ENCODE measurements around the gene FNDC11.

DNA sequence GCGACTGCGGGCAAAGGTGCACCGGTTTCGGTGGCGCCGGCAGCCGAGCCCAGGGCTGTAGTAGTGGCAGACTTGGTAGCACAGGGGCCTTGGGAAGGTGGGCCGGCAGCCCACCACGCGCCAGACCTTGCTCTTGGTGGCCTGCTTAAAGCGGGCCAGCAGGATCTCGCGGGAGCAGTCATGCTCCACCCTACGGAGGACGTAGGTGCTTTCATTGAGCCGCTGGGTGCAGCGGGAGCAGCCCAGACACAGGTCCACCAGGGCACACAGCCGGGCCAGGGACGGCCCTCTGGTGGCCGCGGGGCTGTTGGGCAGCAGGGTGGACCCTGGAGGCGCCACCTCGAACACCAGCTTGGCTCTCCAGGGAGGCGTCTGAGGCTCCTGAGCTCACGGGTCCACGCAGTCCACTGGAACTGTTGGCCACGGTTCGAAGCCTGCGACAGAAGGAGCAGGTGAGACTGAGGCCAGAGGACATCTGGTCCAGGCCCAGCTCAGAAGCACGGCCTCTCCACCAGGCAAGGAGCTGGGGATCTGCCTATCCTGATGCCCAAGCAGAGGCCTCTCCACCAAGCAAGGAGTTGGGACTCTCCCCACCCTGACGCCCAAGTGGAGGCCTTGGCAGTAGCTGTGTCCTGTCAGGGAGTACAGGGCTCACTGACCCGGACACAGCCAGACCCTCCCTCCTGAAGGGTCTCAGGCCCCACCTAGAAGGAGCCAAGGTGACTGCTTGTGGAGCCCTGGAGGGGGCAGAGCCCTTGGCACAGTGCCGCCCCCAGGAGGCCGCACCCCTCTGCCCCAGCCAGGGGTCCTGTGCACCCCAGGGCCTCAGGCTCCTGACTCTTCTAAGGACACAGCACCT lies 19.1 kb downstream of the FNDC11 start:
- TF ChIP-seq, protein P1, sequence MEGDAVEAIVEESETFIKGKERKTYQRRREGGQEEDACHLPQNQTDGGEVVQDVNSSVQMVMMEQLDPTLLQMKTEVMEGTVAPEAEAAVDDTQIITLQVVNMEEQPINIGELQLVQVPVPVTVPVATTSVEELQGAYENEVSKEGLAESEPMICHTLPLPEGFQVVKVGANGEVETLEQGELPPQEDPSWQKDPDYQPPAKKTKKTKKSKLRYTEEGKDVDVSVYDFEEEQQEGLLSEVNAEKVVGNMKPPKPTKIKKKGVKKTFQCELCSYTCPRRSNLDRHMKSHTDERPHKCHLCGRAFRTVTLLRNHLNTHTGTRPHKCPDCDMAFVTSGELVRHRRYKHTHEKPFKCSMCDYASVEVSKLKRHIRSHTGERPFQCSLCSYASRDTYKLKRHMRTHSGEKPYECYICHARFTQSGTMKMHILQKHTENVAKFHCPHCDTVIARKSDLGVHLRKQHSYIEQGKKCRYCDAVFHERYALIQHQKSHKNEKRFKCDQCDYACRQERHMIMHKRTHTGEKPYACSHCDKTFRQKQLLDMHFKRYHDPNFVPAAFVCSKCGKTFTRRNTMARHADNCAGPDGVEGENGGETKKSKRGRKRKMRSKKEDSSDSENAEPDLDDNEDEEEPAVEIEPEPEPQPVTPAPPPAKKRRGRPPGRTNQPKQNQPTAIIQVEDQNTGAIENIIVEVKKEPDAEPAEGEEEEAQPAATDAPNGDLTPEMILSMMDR (IDR thresholded peaks at IDR 0.05) = no peak
- TF ChIP-seq POLR2A (IDR thresholded peaks at IDR 0.05) = no peak
